HepG2 (cell line): ENCODE results near the gene COL25A1. TPM values are rescaled to one million over a fixed set of nuclear protein-coding genes. Genes with fewer than 3 reads are reported as not detected.

Experiments used
- ATAC-seq: fragments of 200-7000 bp; cut with Tn5 transposase; 3 replicates; pipeline ENCODE4 v1.9.1; 2020; ENCODE audit warnings: mild to moderate bottlenecking, moderate library complexity
- BruUV-seq: library from RNA; stranded (reverse); fragments of 400-500 nt; replicated peaks from 2 replicates; lab custom pipeline; 2021; lab: Mats Ljungman, UMichigan
- CTCF ChIA-PET: fragments of 300-600 bp; formaldehyde crosslinking; extraction: SDS; loops from one replicate; lab custom pipeline; 2021; ENCODE audit warnings: low total read pairs, inconsistent platforms, low intra/inter-chr PET ratio; lab: Yijun Ruan, JAX
- POLR2A ChIA-PET: fragments of 350-600 bp; sonication (Branson Sonifier 250); formaldehyde crosslinking; loops from one replicate; lab custom pipeline; 2020; ENCODE audit warnings: antibody characterized with exemption, inconsistent platforms; lab: Yijun Ruan, JAX
- DNase-seq: peaks from one replicate; pipeline ENCODE4 v3.0.0-alpha.2; 2015; ENCODE audit warnings: low spot score
- FAIRE-seq: peaks from 3 replicates; lab custom pipeline; 2011; peaks lifted over from hg19 to GRCh38; lab: Jason Lieb, UNC
- H2AFZ ChIP-seq: one replicate; pipeline ENCODE4 v1.6.1; 2011; ENCODE audit warnings: low read length, inconsistent platforms
- H3K27ac ChIP-seq: fragments of 300-600 bp; 3 replicates; pipeline ENCODE4 v1.8.0; 2011; ENCODE audit warnings: mixed run types, mild to moderate bottlenecking, mixed read lengths, low read length, inconsistent platforms; ENCODE audit not compliant: insufficient read depth; ENCODE audit errors: extremely low read length
- H3K27me3 ChIP-seq, 2 experiments: fragments of 200-600 bp in 1 of 2; 2 replicates in 1 of 2; 3 replicates in 1 of 2; pipeline versions ENCODE4 v1.6.0 to v1.8.0; 2011; ENCODE audit warnings: low read length in 2 of 2, mild to moderate bottlenecking in 2 of 2, moderate library complexity in 2 of 2, inconsistent platforms in 1 of 2; ENCODE audit not compliant: insufficient read depth in 2 of 2, control insufficient read depth in 1 of 2
- H3K36me3 ChIP-seq, 2 experiments: fragments of 200-600 bp in 1 of 2; replicated peaks in 1 of 2; 2 replicates in 1 of 2; 3 replicates in 1 of 2; pipeline versions ENCODE4 v1.5.1 to v1.8.0; 2011; ENCODE audit warnings: low read length in 2 of 2, inconsistent platforms in 1 of 2; ENCODE audit not compliant: insufficient read depth in 2 of 2, control insufficient read depth in 1 of 2
- H3K4me1 ChIP-seq: 2 replicates; pipeline ENCODE4 v1.5.1; 2012; ENCODE audit warnings: low read length, inconsistent platforms; ENCODE audit not compliant: insufficient read depth
- H3K4me2 ChIP-seq: 2 replicates; pipeline ENCODE4 v1.6.0; 2011; ENCODE audit warnings: low read depth, low read length, inconsistent platforms
- H3K4me3 ChIP-seq, 3 experiments: fragments of 200-600 bp in 1 of 3; sonication (generic), shearing (Covaris generic) in 1 of 3; replicated peaks in 1 of 3; 2 replicates each; pipeline ENCODE4 v1.5.1; 2011 to 2016; ENCODE audit warnings: low read length in 3 of 3, inconsistent platforms in 2 of 3, low read depth in 2 of 3, mild to moderate bottlenecking in 2 of 3, control low read depth in 1 of 3, mixed read lengths in 1 of 3; ENCODE audit not compliant: insufficient read depth in 1 of 3
- H3K79me2 ChIP-seq: one replicate; pipeline ENCODE4 v1.6.1; 2011; ENCODE audit warnings: low read length, inconsistent platforms; ENCODE audit not compliant: insufficient read depth
- H3K9ac ChIP-seq: 2 replicates; pipeline ENCODE4 v1.6.0; 2011; ENCODE audit warnings: mild to moderate bottlenecking, low read depth, low read length, inconsistent platforms; ENCODE audit not compliant: insufficient read depth
- H3K9me3 ChIP-seq: 2 replicates; pipeline ENCODE4 v1.5.1; 2012; ENCODE audit warnings: mild to moderate bottlenecking, low read length
- H4K20me1 ChIP-seq: 2 replicates; pipeline ENCODE4 v1.6.0; 2011; ENCODE audit warnings: inconsistent platforms, mild to moderate bottlenecking, low read length, moderate library complexity; ENCODE audit not compliant: insufficient read depth
- FOXA1 ChIP-seq, 2 experiments: fragments of 450-650 bp in 1 of 2; sonication (generic) in 1 of 2; formaldehyde crosslinking in 1 of 2; IDR thresholded peaks; 2 replicates each; pipeline versions ENCODE4 v1.4.0 to v1.6.1; 2016 to 2020; ENCODE audit warnings: missing genetic modification reagents in 1 of 2
- SMAD3 ChIP-seq: sonication (generic); formaldehyde crosslinking; IDR thresholded peaks from 2 replicates; pipeline ENCODE4 v1.4.0; 2020; ENCODE audit warnings: missing genetic modification reagents
- TCF12 ChIP-seq, 2 experiments: fragments of 450-650 bp in 1 of 2; sonication (generic) in 1 of 2; formaldehyde crosslinking in 1 of 2; IDR thresholded peaks; 2 replicates each; pipeline versions ENCODE4 v1.6.1 to v1.8.0; 2017 to 2022; ENCODE audit warnings: antibody characterized with exemption in 1 of 2, mild to moderate bottlenecking in 1 of 2, missing genetic modification reagents in 1 of 2, moderate library complexity in 1 of 2
- ZBED4 ChIP-seq: sonication (generic); formaldehyde crosslinking; IDR thresholded peaks from 2 replicates; pipeline ENCODE4 v1.4.0; 2020; ENCODE audit warnings: missing genetic modification reagents, borderline replicate concordance
- ZNF143 ChIP-seq: sonication (generic); formaldehyde crosslinking; IDR thresholded peaks from 2 replicates; pipeline ENCODE4 v1.4.0; 2020; ENCODE audit warnings: missing genetic modification reagents
- WGBS: methylation state at CpG from one replicate; pipeline ENCODE4 v1.1.6; 2017; ENCODE audit warnings: low lambda C conversion rate; 5-methylcytosine and 5-hydroxymethylcytosine counted together
- in situ Hi-C: cut with HindIII; loops from 2 replicates; pipeline ENCODE4 v1.10.0; 2017; ENCODE audit warnings: low pct_unique_long_range_greater_than_20kb; ENCODE audit not compliant: extremely low pct_ligation_motif_present
- intact Hi-C: fragments of 100-400 bp; cut with micrococcal nuclease; formaldehyde crosslinking; loops from one replicate; pipeline ENCODE4 v1.10.0; 2022; ENCODE audit not compliant: unreplicated experiment
- polyA plus RNA-seq, 8 experiments: library from polyadenylated mRNA; depleted of rRNA in 3 of 8; stranded (reverse) in 7 of 8; unstranded in 1 of 8; fragments of >200 nt; fragmentation: Illumina TruSeq in 4 of 8; extraction: Trizol in 4 of 8; gene quantifications; 2 replicates each; pipeline versions ENCODE4 v1.2.1 to v1.2.3, GENCODE V29; 2011 to 2016; ENCODE audit warnings: low read depth in 4 of 8, missing spikeins in 1 of 8, mixed read lengths in 1 of 8; ENCODE audit not compliant: insufficient read depth in 1 of 8
- total RNA-seq, 5 experiments: library from RNA; depleted of rRNA; stranded (reverse); fragments of >200 nt; fragmentation: Illumina TruSeq; extraction: Trizol; gene quantifications; 2 replicates each; pipeline ENCODE4 v1.2.3, GENCODE V29; 2016; ENCODE audit warnings: low read depth in 1 of 5
- TF ChIP-seq, protein P1 (sequence below): IDR thresholded peaks from 2 replicates; pipeline ENCODE4 v1.6.1; 2016; ENCODE audit warnings: low read depth, borderline replicate concordance
- TF ChIP-seq, protein P2 (sequence below): sonication (generic); formaldehyde crosslinking; IDR thresholded peaks from 2 replicates; pipeline ENCODE4 v1.4.0; 2020; ENCODE audit warnings: mild to moderate bottlenecking, missing genetic modification reagents

Gene COL25A1
- total and polyA plus RNA-seq, 2 of the 13 experiments (the other 11 are each of a cell fraction or from before 2014, with no cell fraction given), result not detected

GRCh38 chr4:108804648-108805273, 497.7 kb downstream of the COL25A1 start (continued):
- no peak for TF ChIP-seq SMAD3 (CRISPR knock-in tag)
- no peak for TF ChIP-seq FOXA1 (IDR thresholded peaks at IDR 0.05)
- no peak for TF ChIP-seq FOXA1 (CRISPR knock-in tag; IDR thresholded peaks at IDR 0.05)
- TF ChIP-seq, protein P1, sequence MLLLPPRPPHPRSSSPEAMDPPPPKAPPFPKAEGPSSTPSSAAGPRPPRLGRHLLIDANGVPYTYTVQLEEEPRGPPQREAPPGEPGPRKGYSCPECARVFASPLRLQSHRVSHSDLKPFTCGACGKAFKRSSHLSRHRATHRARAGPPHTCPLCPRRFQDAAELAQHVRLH (CRISPR knock-in tag), result no peak
- no peak for TF ChIP-seq TCF12 (IDR thresholded peaks at IDR 0.05)
- TF ChIP-seq TCF12 (CRISPR knock-in tag; IDR thresholded peaks at IDR 0.05), result no peak
- TF ChIP-seq, protein P2, sequence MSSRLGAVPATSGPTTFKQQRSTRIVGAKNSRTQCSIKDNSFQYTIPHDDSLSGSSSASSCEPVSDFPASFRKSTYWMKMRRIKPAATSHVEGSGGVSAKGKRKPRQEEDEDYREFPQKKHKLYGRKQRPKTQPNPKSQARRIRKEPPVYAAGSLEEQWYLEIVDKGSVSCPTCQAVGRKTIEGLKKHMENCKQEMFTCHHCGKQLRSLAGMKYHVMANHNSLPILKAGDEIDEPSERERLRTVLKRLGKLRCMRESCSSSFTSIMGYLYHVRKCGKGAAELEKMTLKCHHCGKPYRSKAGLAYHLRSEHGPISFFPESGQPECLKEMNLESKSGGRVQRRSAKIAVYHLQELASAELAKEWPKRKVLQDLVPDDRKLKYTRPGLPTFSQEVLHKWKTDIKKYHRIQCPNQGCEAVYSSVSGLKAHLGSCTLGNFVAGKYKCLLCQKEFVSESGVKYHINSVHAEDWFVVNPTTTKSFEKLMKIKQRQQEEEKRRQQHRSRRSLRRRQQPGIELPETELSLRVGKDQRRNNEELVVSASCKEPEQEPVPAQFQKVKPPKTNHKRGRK (CRISPR knock-in tag), result no peak
- TF ChIP-seq ZNF143, result no peak

DNA sequence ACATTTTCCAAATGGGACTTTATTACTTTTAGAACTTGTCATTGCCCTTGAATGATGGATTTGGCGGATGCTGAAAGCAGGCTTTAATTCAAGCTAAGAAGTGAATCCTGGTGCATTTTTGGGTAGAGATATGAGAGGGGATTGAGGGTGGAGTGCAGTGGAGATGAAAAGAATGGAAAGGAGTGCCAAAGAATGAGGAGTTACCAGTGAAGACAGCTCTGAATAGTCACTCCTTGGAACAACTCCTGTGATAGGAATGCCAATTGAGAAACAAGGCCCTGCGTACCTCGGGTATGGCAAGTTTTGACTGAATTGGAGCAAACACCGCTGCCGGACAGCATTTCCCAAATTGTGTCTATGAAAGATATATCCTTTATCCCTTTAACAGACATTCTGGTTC, 503.2 kb downstream of the COL25A1 start:
- no peak for DNase-seq
- no peaks in the 10 kb centered on the region for H3K4me1 ChIP-seq
- no peak for TF ChIP-seq ZBED4 (CRISPR knock-in tag)
- no peak overlapping the region for H3K9ac ChIP-seq
- CTCF ChIA-PET, result no interaction called here
- no peak overlapping the region for H3K4me2 ChIP-seq
- FAIRE-seq, result no peak
- no TSS peak for BruUV-seq
- no peaks in the 10 kb centered on the region for H3K27me3 ChIP-seq
- ATAC-seq, result no peak
- intact Hi-C loops (no loop called here), in situ Hi-C loops (no loop called here)
- H3K4me3 ChIP-seq, result no peak overlapping the region
- H4K20me1 ChIP-seq, result no peaks in the 10 kb centered on the region
- WGBS, result 64% methylated on average over 5 of the region's 5 CpGs
- no peaks in the 10 kb centered on the region for H3K9me3 ChIP-seq
- H2AFZ ChIP-seq, result no peak overlapping the region
- H3K79me2 ChIP-seq, result no peaks in the 10 kb centered on the region
- POLR2A ChIA-PET, result no interaction called here
- H3K27ac ChIP-seq, result no peak overlapping the region
- H3K36me3 ChIP-seq, result no peaks in the 10 kb centered on the region
